ENCODE data around the gene BCL11A.

Gene BCL11A

GRCh38 chr2:60559880-60560279, 6.4 kb upstream of the BCL11A start:
- DNase-seq (ENCODE audit: low read depth in 3 of 3) = no peak

- no peak for DNase-seq (ENCODE audit: low read depth in 3 of 3)
These were observed 5.1 kb upstream of the BCL11A start for GRCh38 chr2:60558536-60558935.

- no peak for DNase-seq (ENCODE audit: low read depth in 3 of 3)
These were observed 4.0 kb upstream of the BCL11A start for GRCh38 chr2:60557486-60557864.

- no peak for DNase-seq (ENCODE audit: low read depth in 3 of 3)
These were observed 3.4 kb upstream of the BCL11A start for GRCh38 chr2:60556576-60557485.

GRCh38 chr2:60556175-60556574, 2.7 kb upstream of the BCL11A start:
- DNase-seq (ENCODE audit: low read depth in 3 of 3) = no peak

DNA sequence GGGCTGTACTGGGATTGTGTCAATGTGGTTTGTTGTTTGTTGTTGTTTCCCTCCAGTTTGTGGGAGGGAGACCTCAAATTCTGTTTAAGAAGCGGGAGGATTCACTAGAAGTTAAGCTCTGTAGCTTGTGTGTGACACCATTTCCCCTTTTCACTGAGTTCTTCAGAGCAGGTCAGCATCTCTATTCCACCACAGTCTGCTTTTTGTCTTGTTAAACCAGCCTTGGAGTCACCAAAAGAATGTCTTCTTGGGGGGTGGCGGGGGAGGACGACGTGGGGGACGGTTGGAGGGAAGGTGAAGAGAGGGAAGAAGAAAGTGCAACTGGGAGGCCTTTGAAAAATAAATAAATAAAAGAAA, 2.3 kb upstream of the BCL11A start:
- DNase-seq (ENCODE audit: low read depth in 3 of 3) = no peak

- DNase-seq (ENCODE audit: low read depth in 3 of 3) = peak in 2 of 3 donors; percentile 22 to 27
These were observed 1.8 kb upstream of the BCL11A start for GRCh38 chr2:60555066-60555782.

- DNase-seq (ENCODE audit: low read depth in 3 of 3) = no peak
These were observed 1.2 kb upstream of the BCL11A start for GRCh38 chr2:60554646-60555065.

- no peak for DNase-seq (ENCODE audit: low read depth in 3 of 3)
These were observed 706 bp upstream of the BCL11A start for GRCh38 chr2:60554074-60554645.

GRCh38 chr2:60552851-60553494, 481 bp downstream of the BCL11A start:
- no peak for DNase-seq (ENCODE audit: low read depth in 3 of 3)

GRCh38 chr2:60552078-60552850, 1.2 kb downstream of the BCL11A start:
- DNase-seq (ENCODE audit: low read depth in 3 of 3) = no peak

- no peak for DNase-seq (ENCODE audit: low read depth in 3 of 3)
These were observed 2.0 kb downstream of the BCL11A start for GRCh38 chr2:60551240-60552077.

GRCh38 chr2:60550984-60551239, 2.5 kb downstream of the BCL11A start:
- DNase-seq (ENCODE audit: low read depth in 3 of 3) = no peak

DNA sequence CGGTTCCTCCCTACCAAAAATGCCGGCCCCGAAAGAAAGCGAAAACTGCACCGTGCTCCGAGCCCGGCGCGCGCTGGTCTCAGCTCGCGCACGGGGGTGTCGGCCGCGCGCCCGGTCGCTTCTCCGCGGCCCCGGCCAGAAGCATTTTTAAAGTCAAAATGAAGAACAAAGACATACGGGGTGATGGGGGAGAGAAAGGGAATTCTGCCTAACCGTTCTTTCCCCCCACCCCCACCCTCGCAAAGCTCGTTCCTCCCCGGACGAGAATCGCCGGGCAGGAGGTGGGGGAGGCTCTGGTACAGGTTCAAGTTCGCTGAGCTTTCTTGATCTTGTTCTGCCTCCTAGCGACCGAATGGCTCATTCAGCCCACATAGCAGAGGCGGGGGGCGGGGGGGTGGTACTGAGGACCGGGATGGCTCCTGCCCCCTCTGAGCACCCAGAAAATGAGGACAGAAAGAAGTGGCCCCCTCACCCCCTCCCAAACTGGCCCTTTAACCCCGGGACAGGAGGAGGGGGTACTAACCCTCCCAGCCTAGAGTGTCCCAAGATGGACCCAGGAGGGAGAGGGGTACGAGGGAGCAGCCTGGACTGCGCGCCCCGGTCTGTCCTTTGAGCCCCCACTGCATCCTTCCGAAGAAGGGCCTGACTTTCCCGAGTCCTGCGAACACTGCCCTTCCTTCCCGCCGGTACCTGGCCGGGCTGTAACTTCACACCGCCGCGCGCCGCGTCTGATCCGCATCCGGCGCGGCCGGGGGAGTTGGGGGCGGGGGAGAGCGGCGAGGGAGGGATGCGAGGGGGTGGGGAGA, 3.1 kb downstream of the BCL11A start:
- no peak for DNase-seq (ENCODE audit: low read depth in 3 of 3)

- no peak for DNase-seq (ENCODE audit: low read depth in 3 of 3)
These were observed 3.6 kb downstream of the BCL11A start for GRCh38 chr2:60549928-60550177.

GRCh38 chr2:60549238-60549927, 4.1 kb downstream of the BCL11A start:
- DNase-seq (ENCODE audit: low read depth in 3 of 3) = no peak

- DNase-seq (ENCODE audit: low read depth in 3 of 3) = no peak
These were observed 4.6 kb downstream of the BCL11A start for GRCh38 chr2:60548845-60549237.

- no peak for DNase-seq (ENCODE audit: low read depth in 3 of 3)
These were observed 5.1 kb downstream of the BCL11A start for GRCh38 chr2:60548311-60548710.

DNA sequence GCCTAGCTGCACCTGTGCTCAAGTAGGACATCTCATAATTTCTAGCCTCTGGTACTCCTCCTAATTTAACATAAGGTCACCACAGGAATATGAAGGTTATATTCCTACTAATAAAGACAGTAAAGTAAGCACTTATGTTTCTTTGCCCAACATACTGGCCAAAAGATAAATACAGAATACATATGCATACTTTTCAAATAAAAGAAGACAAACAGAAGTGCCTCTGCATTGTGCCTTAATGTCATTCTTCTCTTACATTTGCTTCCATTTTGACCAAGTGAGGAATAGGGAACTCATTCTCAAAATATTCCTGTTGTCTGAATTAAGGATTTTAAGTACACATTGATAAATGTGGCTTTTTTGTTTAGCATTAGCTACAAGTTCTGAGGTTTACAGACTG, 5.6 kb downstream of the BCL11A start:
- no peak for DNase-seq (ENCODE audit: low read depth in 3 of 3)
